Pancreas (tissue), 10 donors: ENCODE data around the gene UGDH. TPM values are rescaled to one million over a fixed set of nuclear protein-coding genes. Genes with fewer than 3 reads are reported as not detected.
A peak's percentile ranks its signal among the peaks of the same experiment; 100 is the strongest.
"Not testable (repeated sequence)": the region's sequence is repeated elsewhere in the genome, so short reads cannot be mapped to it uniquely, and the experiment has no call there.

ENCODE experiments used
- ATAC-seq, 4 donors: fragments of 200-7000 bp; cut with Tn5 transposase; one replicate each; pipeline versions ENCODE4 v1.8.0 to v1.9.1; 2020; ENCODE audit warnings: mild to moderate bottlenecking in 4 of 4, moderate library complexity in 4 of 4
- DNase-seq, 6 donors: peaks; one replicate each; pipeline ENCODE4 v3.0.0-alpha.2; 2020
- FAIRE-seq: peaks from 2 replicates; lab custom pipeline; 2012; peaks lifted over from hg19 to GRCh38; lab: Jason Lieb, UNC
- H3K27ac ChIP-seq, 4 donors: fragments of 200-600 bp; sonication (generic); 1 replicate in 3 of 4; 2 replicates in 1 of 4; pipeline versions ENCODE4 v1.5.0 to v1.8.0; 2020
- H3K27me3 ChIP-seq, 4 donors: fragments of 200-600 bp; one replicate each; pipeline ENCODE4 v1.8.0; 2021
- H3K36me3 ChIP-seq, 3 donors: fragments of 200-600 bp; sonication (generic) in 1 of 3; one replicate each; pipeline versions ENCODE4 v1.5.0 to v1.8.0; 2020 to 2021
- H3K4me1 ChIP-seq, 3 donors: fragments of 200-600 bp; one replicate each; pipeline ENCODE4 v1.8.0; 2021
- H3K4me3 ChIP-seq, 4 donors: fragments of 200-600 bp; sonication (generic) in 2 of 4; one replicate each; pipeline versions ENCODE4 v1.5.0 to v1.8.0; 2020 to 2021
- H3K9me3 ChIP-seq, 4 donors: fragments of 200-600 bp; one replicate each; pipeline ENCODE4 v1.8.0; 2021
- WGBS, 2 donors: extraction: QIAGEN DNeasy Blood & Tissue Kit; methylation state at CpG; one replicate each; pipeline ENCODE4 v1.1.7; 2013; 5-methylcytosine and 5-hydroxymethylcytosine counted together
- intact Hi-C, 3 donors: fragments of 100-400 bp; cut with DNase I; formaldehyde crosslinking; loops; one replicate each; pipeline versions ENCODE4 v1.11.1 to v1.14.2; 2022
- polyA plus RNA-seq, 2 donors: library from polyadenylated mRNA; stranded (reverse); fragments of 200-250 nt; gene quantifications; one replicate each; pipeline ENCODE4 v1.2.3, GENCODE V29; 2013
- total RNA-seq, 6 donors: library from RNA; stranded (reverse); fragmentation: NEBNext Ultra II Directional in 4 of 6; extraction: Animal tissue kit (Norgen Biotek cat#: 25700) in 4 of 6; gene quantifications; one replicate each; pipeline versions ENCODE4 v1.2.1 to v1.2.4, GENCODE V29; 2021 to 2023
- TF ChIP-seq, protein P1 (sequence below), 4 donors: fragments of 200-600 bp; sonication (generic) in 3 of 4; IDR thresholded peaks; one replicate each; pipeline versions ENCODE4 v1.5.0 to v1.8.0; 2021; ENCODE audit warnings: antibody characterized with exemption in 4 of 4
- donor health status: healthy with polysubstance abuse.
- donor health status: DM: no; HTN: no; CAD: no; lungs with moderate emphysema.
- donor health status: DM: no; HTN: no; CAD: no.
- donor health status: control.
- donor health status: control.
- donor health status: Bipolar disorder and iron deficiency.
- donor health status: DM: yes; HTN: yes; CAD: no.
- donor health status: DM: no; HTN: no; CAD: no.
- donor health status: DM: no; HTN: no; CAD: no.
- donor health status: DM: yes; HTN: yes; CAD: no.

UGDH gene
- total and polyA plus RNA-seq, 8 donors: 7.0 to 84.8 (median 39.2) TPM

DNA sequence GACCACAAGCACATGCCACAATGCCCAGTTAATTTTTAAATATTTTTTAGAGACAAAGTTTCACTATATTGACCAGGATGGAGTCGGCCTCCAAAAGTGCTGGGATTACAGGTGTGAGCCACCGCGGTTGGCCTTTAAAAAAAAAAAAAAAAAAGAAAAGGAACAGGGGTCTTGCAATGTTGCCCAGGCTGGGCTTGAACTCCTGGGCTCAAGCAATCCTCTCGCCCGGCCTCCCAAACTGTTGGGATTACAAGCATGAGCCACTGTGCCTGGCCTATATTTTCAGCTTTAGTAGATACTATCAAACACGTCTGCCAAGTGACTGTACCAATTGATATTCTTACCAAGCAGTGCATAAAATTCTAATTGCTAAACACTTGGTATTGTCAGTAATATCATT, 8.8 kb downstream of the UGDH start:
- Histone ChIP-seq H3K36me3 (peaks cover 0 to 12% (median 0%) of the 10 kb centered on the region in 3 donors), H3K9me3 (no peaks in the 10 kb centered on the region), H3K4me1 (peaks cover 0 to 24% (median 21%) of the 10 kb centered on the region in 3 donors), H3K4me3 (no peak overlapping the region), H3K27me3 (no peaks in the 10 kb centered on the region), H3K27ac (no peak overlapping the region)
- ATAC-seq (no peak), FAIRE-seq (no peak), DNase-seq (no peak)
- intact Hi-C loops: no loop called here
- TF ChIP-seq, protein P1, sequence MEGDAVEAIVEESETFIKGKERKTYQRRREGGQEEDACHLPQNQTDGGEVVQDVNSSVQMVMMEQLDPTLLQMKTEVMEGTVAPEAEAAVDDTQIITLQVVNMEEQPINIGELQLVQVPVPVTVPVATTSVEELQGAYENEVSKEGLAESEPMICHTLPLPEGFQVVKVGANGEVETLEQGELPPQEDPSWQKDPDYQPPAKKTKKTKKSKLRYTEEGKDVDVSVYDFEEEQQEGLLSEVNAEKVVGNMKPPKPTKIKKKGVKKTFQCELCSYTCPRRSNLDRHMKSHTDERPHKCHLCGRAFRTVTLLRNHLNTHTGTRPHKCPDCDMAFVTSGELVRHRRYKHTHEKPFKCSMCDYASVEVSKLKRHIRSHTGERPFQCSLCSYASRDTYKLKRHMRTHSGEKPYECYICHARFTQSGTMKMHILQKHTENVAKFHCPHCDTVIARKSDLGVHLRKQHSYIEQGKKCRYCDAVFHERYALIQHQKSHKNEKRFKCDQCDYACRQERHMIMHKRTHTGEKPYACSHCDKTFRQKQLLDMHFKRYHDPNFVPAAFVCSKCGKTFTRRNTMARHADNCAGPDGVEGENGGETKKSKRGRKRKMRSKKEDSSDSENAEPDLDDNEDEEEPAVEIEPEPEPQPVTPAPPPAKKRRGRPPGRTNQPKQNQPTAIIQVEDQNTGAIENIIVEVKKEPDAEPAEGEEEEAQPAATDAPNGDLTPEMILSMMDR (IDR thresholded peaks at IDR 0.05): no peak
- 81 to 98% methylated on average over 6 of the region's 6 CpGs for WGBS, 2 donors

DNA sequence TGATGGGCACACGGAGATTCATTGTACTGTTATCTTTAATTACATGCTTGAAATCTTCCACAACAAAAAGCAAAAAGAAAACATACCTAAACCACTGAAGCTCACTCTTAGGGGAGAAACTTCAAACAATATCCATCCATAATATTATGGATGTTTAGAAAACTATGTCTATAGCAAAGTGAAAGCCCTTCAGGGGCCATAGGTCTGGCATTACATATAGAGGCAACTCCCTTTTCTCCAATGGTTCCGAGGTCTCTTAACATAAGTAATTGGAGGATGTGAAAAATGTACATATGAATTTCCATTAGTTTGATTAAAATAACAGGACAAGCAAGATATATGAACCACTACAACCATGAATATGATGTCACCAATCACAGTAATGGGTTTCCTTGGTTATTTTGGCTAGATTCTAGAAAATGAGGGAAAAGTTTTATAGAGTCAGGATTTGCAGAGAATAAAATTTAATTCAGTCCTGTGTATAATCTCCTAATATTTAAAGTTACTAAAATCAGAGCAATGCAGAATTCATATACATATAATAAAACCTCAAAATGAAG, 10.8 kb downstream of the UGDH start:
- peaks cover 0 to 21% (median 0%) of the 10 kb centered on the region in 3 donors for H3K36me3 ChIP-seq
- WGBS, 2 donors: 90 to 91% methylated on average over 2 of the region's 2 CpGs
- H3K27ac ChIP-seq: no peak overlapping the region
- DNase-seq (no peak), FAIRE-seq (no peak), ATAC-seq (no peak)
- no peak overlapping the region for H3K4me3 ChIP-seq
- intact Hi-C loops: no loop called here
- H3K27me3 ChIP-seq: no peaks in the 10 kb centered on the region
- no peaks in the 10 kb centered on the region for H3K9me3 ChIP-seq
- TF ChIP-seq, protein P1 (IDR thresholded peaks at IDR 0.05): no peak
- H3K4me1 ChIP-seq: peaks cover 0 to 13% (median 9%) of the 10 kb centered on the region in 3 donors

DNA sequence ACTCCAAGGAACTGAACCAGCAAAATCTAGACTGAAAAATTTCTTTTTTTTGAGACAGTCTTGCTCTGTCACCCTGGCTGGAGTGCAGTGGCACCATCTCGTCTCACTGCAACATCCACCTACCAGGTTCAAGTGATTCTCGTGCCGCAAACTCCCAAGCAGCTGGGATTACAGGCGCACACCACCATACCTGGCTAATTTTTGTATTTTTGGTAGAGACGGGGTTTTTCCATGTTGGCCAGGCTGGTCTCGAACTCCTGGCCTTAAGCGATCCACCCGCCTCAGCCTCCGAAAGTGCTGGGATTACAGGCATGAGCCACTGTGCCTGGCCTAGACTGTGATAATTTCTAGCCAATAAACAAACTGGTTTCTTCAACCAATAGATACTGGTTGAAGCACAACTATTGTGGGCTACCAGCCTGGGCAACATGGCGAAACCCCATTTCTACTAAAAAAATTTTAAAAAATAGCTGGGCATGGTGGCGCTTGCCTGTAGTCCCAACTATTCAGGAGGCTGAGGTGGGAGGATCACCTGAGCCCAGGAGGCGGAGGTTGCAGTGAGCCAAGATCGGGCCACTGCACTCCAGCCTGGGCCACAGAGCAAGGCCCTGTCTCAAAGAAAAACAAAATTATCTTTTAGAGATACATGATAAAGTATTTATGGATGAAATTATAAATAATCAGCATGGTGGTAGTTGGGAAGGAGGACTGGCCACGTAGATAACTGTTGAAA, 11.4 kb downstream of the UGDH start:
- H3K4me3 ChIP-seq, FAIRE-seq, H3K27me3 ChIP-seq, ATAC-seq, H3K9me3 ChIP-seq, DNase-seq, intact Hi-C loops: not testable (repeated sequence)
- 94% methylated on average over 14 of the region's 14 CpGs for WGBS, 2 donors
- Histone ChIP-seq H3K27ac (peak overlapping the region in 2 of 4 donors; percentile 45 to 75), H3K36me3 (peaks cover 0 to 28% (median 0%) of the 10 kb centered on the region in 3 donors), H3K4me1 (peaks cover 0 to 13% (median 8%) of the 10 kb centered on the region in 3 donors)

DNA sequence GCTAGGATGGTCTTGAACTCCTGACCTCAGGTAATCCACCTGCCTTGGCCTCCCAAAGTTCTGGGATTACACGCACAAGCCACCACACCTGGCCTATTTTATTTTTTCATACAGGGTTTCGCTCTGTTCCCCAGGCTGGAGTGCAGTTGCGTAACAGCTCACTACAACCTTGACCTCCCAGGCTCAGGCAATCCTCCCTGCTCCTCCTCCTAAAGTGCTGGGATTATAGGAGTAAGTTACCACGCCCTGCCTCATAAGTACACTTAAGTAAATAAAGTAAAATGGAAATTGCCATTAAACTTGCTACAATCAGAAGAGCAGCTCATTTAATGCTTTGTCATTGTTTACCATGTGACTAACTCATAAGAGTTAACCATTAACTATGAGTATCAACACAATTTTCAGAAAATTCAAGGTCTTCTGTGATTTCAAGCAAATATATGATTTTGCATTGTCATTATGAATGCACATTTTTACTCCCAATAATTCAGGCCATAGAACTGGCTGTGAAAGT, 12.3 kb downstream of the UGDH start:
- FAIRE-seq: peak; percentile 65
- no peaks in the 10 kb centered on the region for H3K9me3 ChIP-seq

DNA sequence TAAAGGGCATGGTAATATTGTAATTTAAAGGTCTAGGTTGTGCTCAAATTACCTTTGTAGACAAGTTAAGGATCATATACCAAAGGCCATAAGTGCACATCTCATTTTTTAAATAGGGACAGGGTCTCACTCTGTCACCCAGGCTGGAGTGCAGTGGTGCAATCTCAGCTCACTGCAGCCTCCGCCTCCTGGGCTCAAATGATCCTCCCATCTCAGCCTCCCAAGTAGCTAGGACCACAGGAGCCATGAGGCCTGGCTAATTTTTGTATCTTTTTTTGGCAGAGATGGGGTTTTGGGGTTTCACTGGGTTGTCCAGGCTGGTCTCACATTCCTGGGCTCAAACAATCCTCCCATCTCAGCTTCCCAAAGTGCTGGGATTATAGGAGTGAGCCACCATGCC, 13.0 kb downstream of the UGDH start:
- FAIRE-seq, H3K9me3 ChIP-seq, H3K4me3 ChIP-seq, DNase-seq, intact Hi-C loops, H3K27me3 ChIP-seq, ATAC-seq: not testable (repeated sequence)
- WGBS, 2 donors: 98 to 100% methylated on average over 1 of the region's 1 CpG
- Histone ChIP-seq H3K36me3 (peaks cover 0 to 41% (median 0%) of the 10 kb centered on the region in 3 donors), H3K4me1 (peaks cover 0 to 13% (median 8%) of the 10 kb centered on the region in 3 donors), H3K27ac (peak overlapping the region in 2 of 4 donors; percentile 59 to 75)

More for the DNA sequence above, 12.3 kb downstream of the UGDH start:
- Histone ChIP-seq H3K4me1 (peaks cover 0 to 13% (median 8%) of the 10 kb centered on the region in 3 donors), H3K4me3 (no peak overlapping the region), H3K27ac (peak overlapping the region in 2 of 4 donors; percentile 59 to 75), H3K36me3 (peaks cover 0 to 37% (median 0%) of the 10 kb centered on the region in 3 donors), H3K27me3 (no peaks in the 10 kb centered on the region)
- TF ChIP-seq, protein P1 (IDR thresholded peaks at IDR 0.05): no peak
- DNase-seq: peak in 4 of 6 donors; percentile 55 to 75 (median 72)
- intact Hi-C loops: no loop called here
- WGBS, 2 donors: 27 to 34% methylated on average over 4 of the region's 4 CpGs
- ATAC-seq: peak; percentile 92 to 96 (median 96)
